Mesenteric fat pad (tissue), 1 donor: Measurements from ENCODE around the gene MAPRE3. TPM values are rescaled to one million over a fixed set of nuclear protein-coding genes. Genes with fewer than 3 reads are reported as not detected.

Experiments used
- DNase-seq: peaks from one replicate; pipeline ENCODE4 v3.0.0-alpha.2; 2020; ENCODE audit warnings: low spot score
- total RNA-seq: library from RNA; stranded (reverse); fragmentation: NEBNext Ultra II Directional; extraction: Animal tissue kit (Norgen Biotek cat#: 25700); gene quantifications from one replicate; pipeline ENCODE4 v1.2.1, GENCODE V29; 2021
- donor health status: DM: yes; HTN: yes; CAD: no.

MAPRE3 gene
- total RNA-seq, 1 donor from 2014 or later = 65.2 TPM

GRCh38 chr2:26948800-26949199 is 21.6 kb upstream of the MAPRE3 start:
- DNase-seq = no peak

- DNase-seq = no peak
Observed at GRCh38 chr2:26950246-26950645, 20.2 kb upstream of the MAPRE3 start.

DNA sequence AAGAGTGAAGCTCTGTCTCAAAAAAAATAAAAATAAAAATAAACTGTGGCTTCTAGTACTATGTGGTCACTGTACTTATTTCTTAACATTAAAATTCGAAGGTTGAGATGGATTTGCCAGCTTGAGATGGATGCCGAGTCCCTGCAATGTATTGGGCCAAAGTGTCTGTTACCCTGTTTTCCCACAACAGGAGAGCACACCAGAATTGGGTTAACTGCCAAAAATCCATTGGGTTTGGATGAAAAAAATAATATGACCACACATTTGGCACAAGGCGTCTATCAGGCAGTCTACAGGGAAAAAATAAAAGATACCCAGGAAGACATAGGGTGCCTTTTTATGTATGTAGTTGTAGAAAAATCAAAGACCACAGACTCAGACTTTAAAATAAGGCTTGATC is 19.2 kb upstream of the MAPRE3 start:
- DNase-seq = no peak

DNA sequence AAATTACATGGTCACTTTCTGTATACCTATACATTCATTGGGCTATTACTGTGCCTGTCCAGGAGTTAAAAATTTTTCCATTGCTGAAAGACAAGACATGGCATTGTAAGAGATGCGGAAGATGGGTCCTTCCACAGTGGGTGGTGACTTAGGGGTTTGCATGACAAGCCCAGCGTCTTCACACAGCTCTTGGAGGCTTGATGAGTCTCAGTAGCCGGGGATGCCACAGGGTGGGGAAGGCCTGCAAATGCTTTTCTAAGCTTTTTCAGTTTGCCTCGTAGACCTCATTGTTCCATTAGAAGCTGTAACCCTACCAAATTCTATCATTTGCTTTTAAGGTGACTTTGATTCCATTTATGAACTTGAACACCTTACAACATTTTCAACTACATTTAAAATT is 18.1 kb upstream of the MAPRE3 start:
- DNase-seq = no peak

DNA sequence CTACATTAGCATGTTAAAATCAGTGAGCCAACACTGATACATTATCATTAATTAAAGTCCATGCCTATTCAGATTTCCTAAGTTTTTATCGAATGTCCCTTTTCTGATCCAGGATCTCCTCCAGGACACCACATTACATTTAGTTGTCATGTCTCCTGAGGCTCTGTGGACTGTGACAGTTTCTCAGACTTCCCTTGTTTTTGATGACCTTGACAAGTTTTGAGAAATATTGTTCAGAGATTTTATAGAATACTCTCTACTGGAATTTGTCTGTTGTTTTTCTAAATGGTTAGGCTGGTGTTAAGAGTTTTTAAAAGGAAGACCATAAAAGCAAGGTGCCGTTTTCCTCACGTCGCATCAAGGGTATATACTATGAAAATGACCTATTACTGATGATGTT is 16.3 kb upstream of the MAPRE3 start:
- DNase-seq = no peak

DNA sequence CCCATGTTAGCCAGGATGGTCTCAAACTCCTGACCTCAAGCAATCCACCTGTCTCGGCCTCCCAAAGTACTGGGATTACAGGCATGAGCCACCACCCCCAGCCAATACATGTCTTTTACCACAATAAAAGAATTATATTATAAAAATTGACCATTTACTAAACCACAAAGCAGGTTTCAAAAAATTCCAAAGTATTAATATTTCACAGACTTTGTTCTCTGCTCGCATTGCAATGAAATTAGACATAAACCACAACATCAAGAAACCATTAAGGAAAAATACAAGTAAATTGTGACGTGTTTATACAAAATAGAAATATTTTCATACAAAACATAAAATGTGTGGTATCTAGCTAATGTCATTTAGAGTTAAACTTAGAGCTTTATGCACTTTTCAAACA is 13.4 kb upstream of the MAPRE3 start:
- no peak for DNase-seq

DNA sequence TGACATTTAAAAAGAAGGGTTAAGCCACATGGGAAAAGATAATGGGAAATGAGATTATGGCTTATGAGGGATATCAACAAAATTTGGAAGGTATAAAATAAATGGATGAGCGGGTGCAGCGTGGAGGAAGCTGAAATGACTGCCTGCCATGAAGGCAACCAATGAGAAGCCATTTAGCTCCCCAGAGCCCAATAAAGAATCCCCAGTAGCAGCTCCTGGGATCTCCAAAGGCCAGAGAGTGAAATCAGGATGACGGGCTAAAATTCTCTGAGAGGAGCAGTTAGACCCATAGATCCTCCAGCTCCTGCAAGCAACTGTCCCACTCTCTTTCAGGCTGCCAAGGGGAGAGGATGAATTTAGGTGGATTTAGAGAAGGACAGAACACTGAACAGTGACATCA is 12.9 kb upstream of the MAPRE3 start:
- no peak for DNase-seq

DNA sequence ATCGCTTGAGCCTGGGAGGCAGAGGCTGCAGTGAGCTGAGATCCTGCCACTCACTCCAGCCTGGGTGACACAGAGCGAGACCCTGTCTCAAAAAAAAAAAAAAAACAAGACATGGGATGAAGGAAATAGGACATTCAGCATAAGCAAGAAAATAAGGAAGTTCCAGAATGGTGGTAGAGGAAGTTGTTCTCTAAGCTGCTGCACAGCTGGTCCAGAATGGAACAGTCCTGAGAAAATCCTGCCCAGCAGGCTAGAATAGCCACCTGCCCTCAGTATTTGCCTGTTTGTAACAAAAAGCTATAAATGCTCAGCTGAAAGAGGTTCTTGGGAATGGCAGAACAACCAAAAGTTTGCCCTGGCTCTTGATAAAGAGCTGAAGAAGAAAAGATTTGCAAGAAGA is 11.1 kb upstream of the MAPRE3 start:
- no peak for DNase-seq

GRCh38 chr2:26964446-26965130 is 5.8 kb upstream of the MAPRE3 start:
- DNase-seq = no peak

DNA sequence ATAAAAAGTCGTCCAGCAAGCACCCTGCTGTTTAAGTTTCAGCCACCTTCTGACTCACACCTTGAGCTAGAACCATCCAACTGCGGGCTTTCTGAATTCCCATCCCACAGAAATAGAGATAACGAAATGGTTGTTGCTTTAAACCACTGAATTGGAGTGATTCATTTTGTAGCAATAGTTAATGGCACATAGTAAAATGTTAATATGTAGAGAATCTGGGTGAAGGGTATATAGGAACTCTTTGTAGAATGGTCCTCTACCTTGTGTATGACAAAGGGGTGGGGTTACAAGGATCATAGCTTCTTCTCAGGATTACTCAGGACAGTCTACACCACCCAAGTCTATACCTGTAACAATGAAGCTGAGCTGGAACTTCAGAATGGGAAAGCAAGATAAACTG is 2.4 kb upstream of the MAPRE3 start:
- DNase-seq = no peak

DNA sequence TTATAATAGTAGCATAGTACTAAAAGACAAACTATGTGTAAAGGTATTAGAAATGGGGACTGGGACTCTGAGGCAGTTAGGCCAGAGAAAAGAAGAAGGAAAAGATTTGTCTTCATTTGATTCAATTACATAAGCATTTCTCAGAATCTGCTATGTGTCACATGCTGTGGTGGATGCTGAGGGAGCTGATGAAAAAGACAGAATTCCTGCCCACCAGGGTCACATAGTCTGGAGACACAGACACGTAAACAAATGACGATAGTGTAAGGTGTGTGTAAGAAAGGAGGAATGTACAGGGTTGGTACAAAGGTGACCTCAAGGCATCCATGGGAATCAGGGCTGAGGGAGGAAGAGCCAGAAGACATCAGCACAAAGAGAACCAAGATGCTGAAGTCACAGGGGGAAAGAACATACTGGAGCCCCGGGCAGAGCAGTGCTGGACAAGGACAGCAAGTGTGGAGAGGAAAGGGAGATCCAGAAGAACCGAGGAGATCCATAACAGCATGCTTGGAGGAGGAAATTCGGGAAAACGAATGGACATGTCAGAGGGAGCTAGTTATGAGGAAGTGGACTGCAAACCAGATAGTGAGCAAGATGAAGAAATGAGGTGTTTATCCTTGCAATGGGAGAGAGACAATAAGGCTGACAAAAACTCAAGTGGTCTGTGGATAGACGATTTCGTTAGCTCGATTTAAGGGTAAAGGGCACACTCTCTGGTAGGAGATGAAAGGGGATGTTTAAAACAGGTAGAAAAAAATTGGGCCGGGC is 1.2 kb upstream of the MAPRE3 start:
- no peak for DNase-seq

DNA sequence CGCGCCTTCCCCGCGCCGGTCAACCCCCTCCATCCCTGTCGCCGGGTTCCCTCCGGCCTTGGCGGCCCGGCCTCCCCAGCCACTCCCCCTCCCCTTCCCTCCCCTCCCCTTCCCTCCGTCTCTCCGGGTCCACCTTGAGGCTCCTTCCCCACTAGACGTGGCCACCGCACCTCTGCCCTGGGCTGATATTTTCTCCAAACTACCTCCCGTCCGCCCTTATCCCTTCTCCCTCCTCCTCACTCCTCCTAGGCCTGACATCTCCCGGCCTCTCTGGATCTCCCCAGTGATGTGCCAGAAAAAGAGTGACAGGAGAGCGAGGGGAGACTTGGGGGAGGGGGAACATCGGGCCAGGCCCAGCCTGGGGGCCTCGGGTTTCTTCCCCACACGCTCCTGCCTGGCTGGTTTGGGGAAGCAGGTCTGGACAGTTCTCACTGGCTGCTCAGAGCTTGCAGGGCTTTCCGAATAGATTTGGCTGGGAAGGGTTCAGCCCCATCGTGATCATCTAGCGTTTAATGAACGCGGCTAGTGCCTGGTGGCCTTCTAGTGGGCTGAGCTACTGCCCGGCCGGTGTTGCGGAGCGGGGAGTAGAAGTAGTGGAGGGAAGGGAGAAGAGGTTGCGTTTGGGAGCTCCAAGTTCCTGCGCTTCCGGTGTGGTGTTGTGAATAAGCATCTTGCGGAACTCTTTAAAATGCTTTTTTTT is 641 bp downstream of the MAPRE3 start:
- DNase-seq = no peak

- DNase-seq = no peak
Observed at GRCh38 chr2:26971911-26972786, 1.7 kb downstream of the MAPRE3 start.

DNA sequence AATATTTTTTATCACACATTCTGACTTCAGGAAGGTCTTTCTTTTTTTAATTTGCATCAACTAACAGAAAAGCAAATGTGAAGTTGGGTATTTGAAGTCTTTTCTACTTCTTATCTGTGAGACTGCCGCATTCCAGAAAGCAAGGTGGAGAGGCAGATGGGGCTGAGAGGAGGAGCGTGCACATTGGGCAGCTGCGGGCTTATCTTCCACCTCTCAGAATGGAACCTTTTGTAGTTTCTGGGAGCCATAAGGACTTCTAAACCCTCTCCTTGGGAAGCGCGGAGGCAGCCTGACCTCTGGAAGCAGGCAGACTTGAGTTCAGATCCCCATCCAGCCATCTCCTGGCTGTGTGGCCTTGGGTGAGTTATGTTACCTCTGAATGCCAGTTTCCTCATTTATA is 3.9 kb downstream of the MAPRE3 start:
- DNase-seq = no peak

- DNase-seq = no peak
Observed at GRCh38 chr2:26975102-26975501, 4.7 kb downstream of the MAPRE3 start.

DNA sequence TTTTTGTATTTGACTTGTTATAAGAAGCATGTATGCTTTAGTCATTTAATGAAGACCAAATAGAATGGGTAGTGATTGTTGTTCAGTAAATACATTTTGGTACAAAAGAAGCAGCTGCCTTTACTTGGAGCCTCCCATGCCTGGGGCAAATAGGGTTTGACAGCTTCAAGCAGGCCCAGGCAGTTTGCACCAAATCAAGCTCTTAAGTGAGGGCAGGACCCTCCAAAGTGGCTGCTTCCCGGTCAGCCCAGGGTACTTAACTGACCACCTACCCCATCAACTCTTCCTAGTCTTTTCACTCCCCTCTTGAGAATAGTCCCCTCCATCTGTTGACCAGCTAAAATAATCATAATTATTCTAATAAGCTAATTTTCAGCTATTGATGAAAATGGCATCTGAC is 5.2 kb downstream of the MAPRE3 start:
- DNase-seq = no peak

DNA sequence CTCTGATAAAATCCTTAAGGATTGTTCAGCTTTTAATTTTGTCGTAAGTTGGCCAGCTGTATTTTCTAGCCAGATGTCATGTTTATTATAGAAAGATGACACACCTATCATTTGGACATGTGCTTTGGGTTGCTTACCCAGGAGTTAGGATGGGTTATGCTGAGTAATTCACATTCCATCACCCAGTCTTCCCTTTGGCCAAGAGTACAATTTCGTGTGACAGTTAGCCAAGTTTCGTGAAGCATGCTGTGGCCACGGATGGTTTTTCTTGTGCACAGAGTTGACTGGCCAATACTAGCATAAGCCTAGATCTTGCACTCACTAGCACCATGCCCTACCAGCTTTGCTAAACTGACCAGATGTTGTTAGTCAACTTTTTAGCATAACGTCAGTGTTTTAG is 5.8 kb downstream of the MAPRE3 start:
- DNase-seq = no peak

- DNase-seq = no peak
Observed at GRCh38 chr2:26977012-26977411, 6.6 kb downstream of the MAPRE3 start.

DNA sequence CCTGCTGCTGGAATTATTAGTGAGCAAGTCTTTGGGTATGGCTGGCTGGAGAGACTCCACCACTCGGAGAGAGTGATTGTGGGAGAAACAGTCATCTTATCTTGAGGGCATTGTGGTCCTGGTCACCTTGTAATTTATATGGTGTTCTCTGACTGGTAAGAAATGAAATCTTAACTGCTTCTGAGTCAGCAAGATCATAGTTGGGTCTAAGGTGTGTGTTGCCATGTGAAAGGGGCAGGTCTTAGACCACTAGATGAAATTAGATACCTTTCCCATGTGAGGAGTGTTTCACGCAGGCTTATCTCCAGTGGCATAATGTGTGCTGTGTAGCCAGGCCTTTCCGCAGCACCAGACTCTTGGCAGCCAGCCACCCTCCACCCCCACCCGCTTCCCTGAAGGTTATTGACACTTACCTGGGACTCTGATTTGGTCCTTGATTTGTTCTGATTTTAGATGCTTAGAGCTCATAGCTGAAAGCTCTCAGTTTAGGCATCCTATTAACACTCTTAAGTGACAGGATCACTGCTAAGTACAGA is 7.7 kb downstream of the MAPRE3 start:
- no peak for DNase-seq

GRCh38 chr2:26979741-26980140 is 9.3 kb downstream of the MAPRE3 start:
- no peak for DNase-seq

GRCh38 chr2:26980971-26981370 is 10.5 kb downstream of the MAPRE3 start:
- DNase-seq = no peak
